Neuron (in vitro differentiated cells): Measurements from ENCODE around the gene RGS8.
"Not testable (repeated sequence)": the region's sequence is repeated elsewhere in the genome, so short reads cannot be mapped to it uniquely, and the experiment has no call there.

Source experiments
- H2AFZ ChIP-seq: one replicate; pipeline ENCODE4 v1.6.1; 2013; ENCODE audit warnings: low read depth, mild to moderate bottlenecking, inconsistent platforms, low read length, moderate library complexity
- H3K27me3 ChIP-seq: one replicate; pipeline ENCODE4 v1.6.1; 2013; ENCODE audit warnings: low read length; ENCODE audit not compliant: insufficient read depth
- H3K36me3 ChIP-seq: one replicate; pipeline ENCODE4 v1.6.1; 2013; ENCODE audit warnings: low read length; ENCODE audit not compliant: insufficient read depth
- H3K4me1 ChIP-seq: one replicate; pipeline ENCODE4 v1.6.1; 2013; ENCODE audit warnings: low read length; ENCODE audit not compliant: insufficient read depth
- H3K4me3 ChIP-seq: 2 replicates; pipeline ENCODE4 v1.5.1; 2013; ENCODE audit warnings: mild to moderate bottlenecking, low read length, moderate library complexity
- H3K9me3 ChIP-seq: one replicate; pipeline ENCODE4 v1.6.1; 2013; ENCODE audit warnings: low read length

Gene RGS8

DNA sequence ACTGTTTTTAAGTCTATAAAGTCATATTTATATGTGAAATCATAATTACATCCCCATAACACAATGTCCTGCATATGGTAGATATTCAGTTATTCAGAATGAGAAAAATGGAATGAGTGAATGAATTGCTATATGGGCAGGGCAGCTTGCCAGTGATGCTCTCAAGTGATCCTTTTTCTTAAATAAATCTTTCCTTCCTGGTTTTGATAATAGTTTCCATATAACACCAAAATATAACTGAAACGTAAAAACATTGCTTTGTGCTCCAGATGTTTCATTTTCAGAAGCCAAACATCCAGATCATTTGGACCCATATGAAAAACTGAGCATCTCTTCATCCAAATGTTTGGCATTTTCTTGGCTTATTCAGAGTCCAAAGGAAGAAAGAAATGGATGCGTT lies 30.2 kb upstream of the RGS8 start:
- H2AFZ ChIP-seq, result no peak overlapping the region
- peaks cover 7% of the 10 kb centered on the region for H3K27me3 ChIP-seq
- peaks cover 5% of the 10 kb centered on the region for H3K4me1 ChIP-seq
- H3K9me3 ChIP-seq, result no peaks in the 10 kb centered on the region
- H3K4me3 ChIP-seq, result no peak overlapping the region
- no peaks in the 10 kb centered on the region for H3K36me3 ChIP-seq

DNA sequence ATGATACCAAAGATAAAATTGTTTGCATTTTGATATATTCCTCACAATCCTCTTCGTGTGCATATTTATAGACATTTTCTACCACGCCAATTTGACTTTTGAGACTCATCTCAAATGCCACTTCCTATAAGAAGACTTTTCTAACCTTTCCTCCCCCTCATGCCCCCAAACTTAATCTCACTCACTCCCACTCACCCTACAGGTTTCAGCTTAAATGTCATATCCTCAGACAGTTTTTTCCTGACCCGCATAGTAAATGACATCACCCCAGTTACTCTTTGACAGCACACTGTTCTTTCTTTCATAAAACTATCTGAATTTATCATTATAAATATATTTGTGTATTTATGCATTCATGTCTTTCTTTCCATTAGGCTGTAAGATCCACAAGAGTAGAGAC lies 29.6 kb upstream of the RGS8 start:
- H3K9me3 ChIP-seq, result no peaks in the 10 kb centered on the region
- no peaks in the 10 kb centered on the region for H3K36me3 ChIP-seq
- no peak overlapping the region for H3K4me3 ChIP-seq
- no peak overlapping the region for H2AFZ ChIP-seq
- H3K27me3 ChIP-seq, result peaks cover 7% of the 10 kb centered on the region
- H3K4me1 ChIP-seq, result peaks cover 5% of the 10 kb centered on the region

DNA sequence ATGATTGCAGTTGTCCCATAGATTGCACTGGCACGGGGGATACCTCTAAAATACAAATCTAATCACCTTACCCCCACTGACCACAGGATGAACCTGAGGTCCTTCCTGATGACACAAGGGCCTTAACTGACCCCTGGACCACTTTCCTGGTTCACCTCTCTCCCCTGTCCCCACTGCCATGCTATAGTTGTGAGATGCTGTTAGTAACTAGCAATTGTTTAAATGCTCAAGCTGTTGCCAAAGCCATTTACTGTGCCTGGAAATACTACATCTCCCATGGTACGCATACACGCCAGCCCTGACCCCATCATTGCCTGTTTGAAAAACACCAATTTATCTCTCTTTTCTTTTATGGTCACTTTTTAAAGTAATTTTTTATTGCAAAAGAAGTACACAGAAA lies 29.1 kb upstream of the RGS8 start:
- peaks cover 7% of the 10 kb centered on the region for H3K27me3 ChIP-seq
- H3K4me1 ChIP-seq, result peaks cover 5% of the 10 kb centered on the region
- no peak overlapping the region for H3K4me3 ChIP-seq
- H3K9me3 ChIP-seq, result no peaks in the 10 kb centered on the region
- no peak overlapping the region for H2AFZ ChIP-seq
- H3K36me3 ChIP-seq, result no peaks in the 10 kb centered on the region

DNA sequence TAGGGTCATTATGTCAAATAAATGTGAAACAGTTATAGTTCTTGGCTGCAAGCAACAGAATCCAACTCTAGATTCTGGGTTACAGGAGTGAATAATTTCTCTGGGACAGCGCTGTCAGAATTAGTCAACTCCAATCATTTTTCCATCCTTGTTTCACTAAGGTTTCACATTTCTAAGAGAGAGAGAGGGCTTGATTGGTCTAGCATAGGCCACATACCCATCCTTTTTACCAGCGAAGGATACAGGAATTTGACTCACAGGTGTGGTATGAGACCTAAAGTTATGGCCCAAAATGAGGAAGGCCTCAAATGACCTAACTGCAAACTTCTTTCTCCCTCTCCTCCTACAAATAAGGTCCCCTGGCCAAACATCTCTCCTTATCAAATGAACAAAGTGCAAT lies 25.5 kb upstream of the RGS8 start:
- Histone ChIP-seq H3K9me3 (no peaks in the 10 kb centered on the region), H3K27me3 (peaks cover 9% of the 10 kb centered on the region), H3K4me3 (no peak overlapping the region)

DNA sequence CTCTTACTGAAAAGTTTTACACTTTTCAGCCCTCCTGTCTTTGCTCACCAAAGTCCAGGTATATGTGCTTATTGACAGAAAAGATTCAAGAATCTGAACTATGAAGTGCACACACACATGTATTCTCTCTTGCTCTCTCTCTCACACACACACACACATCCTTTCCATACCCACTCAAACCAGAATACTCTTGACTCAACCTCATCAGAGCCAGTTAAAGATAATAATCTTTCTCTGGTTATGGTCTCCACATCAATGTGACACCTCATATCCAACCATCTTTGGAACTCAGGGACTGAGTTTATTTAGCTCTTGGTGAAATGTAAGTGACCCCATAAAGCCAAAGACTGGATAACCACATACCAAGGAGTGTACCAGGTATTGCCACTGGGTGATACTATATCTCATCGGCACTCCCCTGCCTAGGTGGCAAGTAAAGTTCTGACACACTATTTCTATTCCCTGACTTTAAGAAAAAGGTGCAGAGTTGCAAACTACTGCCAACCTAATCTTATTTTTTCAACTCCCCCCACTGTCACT lies 24.9 kb upstream of the RGS8 start:
- Histone ChIP-seq H3K36me3 (no peaks in the 10 kb centered on the region), H3K9me3 (no peaks in the 10 kb centered on the region), H2AFZ (no peak overlapping the region), H3K4me1 (no peaks in the 10 kb centered on the region), H3K4me3 (no peak overlapping the region), H3K27me3 (peaks cover 9% of the 10 kb centered on the region)

More for the DNA sequence above, 25.5 kb upstream of the RGS8 start:
- H2AFZ ChIP-seq, result no peak overlapping the region
- no peaks in the 10 kb centered on the region for H3K36me3 ChIP-seq
- H3K4me1 ChIP-seq, result no peaks in the 10 kb centered on the region

DNA sequence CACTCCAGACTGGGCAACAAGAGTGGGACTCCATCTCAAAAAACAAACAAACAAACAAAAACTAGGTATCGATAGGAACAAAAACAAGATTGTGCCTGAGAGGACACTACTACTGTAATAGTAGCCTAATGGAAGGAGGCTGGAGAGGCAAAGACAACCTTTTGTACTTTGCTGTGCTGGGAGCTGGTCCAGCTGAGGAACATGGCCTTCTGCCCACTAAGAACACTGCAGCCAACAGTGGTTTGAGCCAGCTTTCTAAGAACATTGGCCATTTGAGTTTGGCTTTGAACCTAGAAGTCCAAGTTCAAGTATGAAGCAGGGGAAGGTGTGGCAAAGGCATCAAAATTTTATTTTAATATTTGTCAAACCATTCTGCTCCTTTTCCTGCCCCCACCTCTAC lies 22.7 kb upstream of the RGS8 start:
- Histone ChIP-seq H3K27me3 (peaks cover 13% of the 10 kb centered on the region), H3K4me1 (no peaks in the 10 kb centered on the region), H3K4me3 (no peak overlapping the region), H2AFZ (no peak overlapping the region), H3K36me3 (no peaks in the 10 kb centered on the region), H3K9me3 (no peaks in the 10 kb centered on the region)

DNA sequence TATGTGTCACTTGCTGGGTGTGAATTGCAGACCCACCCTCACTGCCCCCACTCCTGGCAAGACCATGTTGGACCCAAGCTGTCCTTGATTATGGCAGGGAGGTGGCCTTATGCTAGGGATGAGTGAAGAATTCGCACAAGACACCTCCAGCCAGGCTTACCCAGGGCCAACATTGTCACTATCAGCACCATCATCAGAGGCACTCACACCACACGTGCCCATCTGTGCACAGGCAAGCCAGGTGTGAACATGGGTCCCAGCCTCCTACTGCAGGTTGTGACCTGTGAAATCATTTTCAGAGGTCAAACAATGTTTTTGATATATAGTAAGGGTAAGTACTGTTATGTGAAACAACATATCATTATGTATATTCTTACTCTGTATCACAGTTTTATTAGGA lies 20.3 kb upstream of the RGS8 start:
- Histone ChIP-seq H3K9me3 (no peaks in the 10 kb centered on the region), H3K4me3 (no peak overlapping the region), H3K4me1 (peaks cover 3% of the 10 kb centered on the region), H3K27me3 (peaks cover 6% of the 10 kb centered on the region), H3K36me3 (no peaks in the 10 kb centered on the region), H2AFZ (no peak overlapping the region)

DNA sequence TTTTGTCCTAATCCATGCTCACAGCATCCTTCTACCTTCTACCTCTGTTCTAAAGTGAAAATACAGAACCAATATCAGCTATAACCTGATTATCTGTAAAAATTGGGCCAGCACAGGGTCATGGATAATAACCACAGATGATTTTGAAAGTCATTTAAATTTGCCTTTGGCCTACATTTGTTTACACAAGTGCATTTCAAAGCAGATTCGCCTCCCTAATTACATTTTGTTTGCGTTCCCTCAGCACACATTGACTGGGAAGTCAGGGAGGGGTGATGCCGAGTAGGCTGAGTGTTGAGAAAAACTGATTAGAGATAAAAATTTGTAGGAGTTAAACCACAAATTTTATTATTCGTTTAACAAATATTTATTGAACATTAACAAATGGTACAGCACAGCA lies 19.2 kb upstream of the RGS8 start:
- no peaks in the 10 kb centered on the region for H3K36me3 ChIP-seq
- H3K27me3 ChIP-seq, result peaks cover 6% of the 10 kb centered on the region
- H3K4me3 ChIP-seq, result no peak overlapping the region
- H2AFZ ChIP-seq, result no peak overlapping the region
- H3K4me1 ChIP-seq, result peaks cover 3% of the 10 kb centered on the region
- H3K9me3 ChIP-seq, result no peaks in the 10 kb centered on the region

DNA sequence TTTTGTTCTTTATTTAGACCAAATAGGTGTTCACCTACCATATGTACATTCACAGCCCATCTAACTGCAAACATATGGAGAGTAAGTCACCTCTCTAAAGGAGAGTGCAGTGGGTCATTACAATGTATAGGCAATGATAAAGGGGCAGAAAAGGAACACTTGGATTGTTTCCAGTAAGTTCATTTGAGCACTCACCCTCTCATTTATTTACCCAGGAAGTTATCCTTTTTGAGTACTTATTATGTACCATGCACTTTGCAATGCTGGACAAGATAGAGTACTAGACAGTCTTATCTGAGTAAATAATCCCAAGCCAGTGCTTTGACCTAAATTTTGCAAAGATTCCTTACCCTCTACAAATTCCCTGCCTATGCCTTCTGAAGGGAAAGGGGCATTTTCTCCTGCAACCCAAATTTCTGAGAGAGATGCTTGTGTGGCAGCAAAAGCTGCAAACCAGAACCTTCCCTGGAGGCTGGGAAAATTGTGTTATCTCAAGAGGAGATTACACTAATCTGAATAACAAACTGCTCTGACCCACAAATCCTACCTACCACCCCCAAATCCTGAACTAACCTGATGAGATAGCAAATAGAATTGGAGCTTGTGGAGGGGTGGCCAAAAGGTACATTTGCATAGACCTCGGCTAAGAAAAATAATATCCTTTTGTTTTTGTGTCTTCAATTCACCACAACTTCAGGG lies 18.6 kb upstream of the RGS8 start:
- Histone ChIP-seq H3K27me3 (peaks cover 6% of the 10 kb centered on the region), H2AFZ (no peak overlapping the region), H3K4me1 (peaks cover 3% of the 10 kb centered on the region), H3K9me3 (no peaks in the 10 kb centered on the region), H3K36me3 (no peaks in the 10 kb centered on the region), H3K4me3 (no peak overlapping the region)

DNA sequence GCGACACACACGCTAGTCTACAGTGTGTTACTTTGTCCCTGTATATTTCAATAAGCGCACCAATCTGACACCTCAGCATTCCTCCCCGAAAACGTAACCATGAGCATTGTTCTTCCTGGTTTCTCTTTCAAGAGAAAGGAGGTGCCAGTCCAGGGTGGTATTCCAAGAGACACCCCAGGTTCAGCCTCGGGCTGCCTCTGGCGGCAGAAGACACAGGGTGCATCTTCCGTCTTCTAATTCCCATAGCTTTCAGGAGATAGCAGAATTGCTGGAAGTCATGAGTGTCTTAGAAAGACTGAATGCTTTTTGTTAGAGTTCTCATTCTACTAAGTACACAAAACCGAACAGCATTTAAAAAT lies 15.9 kb upstream of the RGS8 start:
- H3K36me3 ChIP-seq, result no peaks in the 10 kb centered on the region
- no peak overlapping the region for H3K4me3 ChIP-seq
- peaks cover 3% of the 10 kb centered on the region for H3K4me1 ChIP-seq
- H3K27me3 ChIP-seq, result peaks cover 3% of the 10 kb centered on the region
- no peaks in the 10 kb centered on the region for H3K9me3 ChIP-seq
- H2AFZ ChIP-seq, result no peak overlapping the region

DNA sequence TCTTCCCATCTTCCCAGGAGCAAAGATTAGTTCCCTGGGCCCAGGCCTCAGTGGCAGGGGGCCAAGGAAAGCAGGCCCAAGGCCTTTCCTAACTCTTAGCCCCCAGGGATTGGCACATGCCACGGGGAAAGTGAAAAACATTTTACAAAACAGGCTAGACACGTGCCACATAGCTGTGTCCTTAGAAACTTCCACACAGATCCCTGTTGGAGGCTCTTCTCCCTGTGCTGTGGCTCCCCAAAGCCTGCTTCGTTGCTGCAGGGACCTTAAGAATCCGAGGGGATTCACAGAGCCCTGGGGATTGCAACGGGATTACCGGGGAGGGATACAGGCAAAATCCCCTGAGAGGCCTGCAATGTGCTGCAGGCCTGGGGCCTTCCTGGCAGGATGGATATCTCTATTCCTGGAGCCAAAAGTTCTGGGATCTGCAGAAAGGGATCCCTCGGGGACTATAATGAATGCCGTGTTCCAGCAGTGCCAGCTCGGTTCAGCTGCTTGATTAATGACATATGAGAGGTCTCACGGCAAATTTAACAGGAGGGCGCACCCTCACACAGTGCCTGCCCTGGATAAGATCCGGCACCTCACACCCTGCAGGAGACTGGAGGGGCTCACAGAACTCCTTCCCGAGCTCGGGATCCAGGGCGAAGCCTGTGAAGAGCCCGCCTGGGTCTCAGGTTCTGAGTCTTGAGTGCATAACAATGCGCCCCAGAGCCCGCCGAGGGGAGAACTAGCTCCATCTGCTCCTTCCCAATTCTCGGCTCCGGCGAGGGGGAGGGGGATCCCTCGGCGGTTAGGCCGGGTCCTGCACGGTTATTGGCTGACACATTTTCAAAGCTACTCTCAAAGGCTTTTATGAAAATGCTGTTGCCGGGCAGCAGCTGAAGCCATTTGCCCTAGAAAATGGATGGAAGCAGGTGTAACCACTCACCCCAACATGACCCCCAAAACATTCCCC lies 15.3 kb upstream of the RGS8 start:
- Histone ChIP-seq H3K4me3 (no peak overlapping the region), H2AFZ (no peak overlapping the region), H3K36me3 (no peaks in the 10 kb centered on the region), H3K27me3 (peaks cover 3% of the 10 kb centered on the region), H3K9me3 (no peaks in the 10 kb centered on the region), H3K4me1 (peaks cover 3% of the 10 kb centered on the region)

DNA sequence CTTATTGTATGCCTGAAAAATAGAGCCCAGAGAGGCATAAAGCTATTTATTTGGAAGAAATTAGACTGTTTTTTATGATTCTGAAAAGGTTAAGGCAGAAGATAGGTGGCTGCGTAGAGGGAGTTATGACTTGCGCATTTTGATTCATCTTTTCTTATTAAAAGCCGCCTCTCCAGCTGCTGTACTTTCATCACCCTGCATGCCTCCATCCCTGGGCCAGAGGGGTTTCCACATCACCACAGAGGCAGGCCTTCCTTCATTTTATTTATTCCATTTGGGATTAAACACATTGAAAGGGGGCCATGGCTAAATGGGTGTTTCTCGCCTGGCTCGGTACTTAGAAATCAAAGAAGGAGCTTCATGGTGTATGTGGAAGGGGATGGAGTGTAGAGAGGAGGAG lies 14.6 kb upstream of the RGS8 start:
- Histone ChIP-seq H3K4me3 (no peak overlapping the region), H3K9me3 (no peaks in the 10 kb centered on the region), H3K27me3 (peaks cover 3% of the 10 kb centered on the region), H3K36me3 (no peaks in the 10 kb centered on the region), H2AFZ (no peak overlapping the region), H3K4me1 (peaks cover 3% of the 10 kb centered on the region)

DNA sequence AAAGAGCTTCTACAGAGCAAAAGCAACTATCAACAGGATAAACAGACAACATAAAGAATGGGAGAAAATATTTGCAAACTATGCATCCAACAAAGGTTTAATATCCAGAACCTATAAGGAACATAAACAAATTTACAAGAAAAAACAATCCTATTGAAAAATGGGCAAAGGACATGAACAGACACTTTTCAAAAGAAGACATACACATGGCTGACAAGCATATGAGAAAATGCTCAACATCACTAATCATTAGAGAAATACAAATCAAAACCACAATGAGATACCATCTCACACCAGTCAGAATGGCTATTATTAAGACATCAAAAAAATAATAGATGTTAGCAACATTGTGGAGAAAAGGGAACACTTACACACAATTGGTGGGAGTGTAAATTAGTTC lies 8.8 kb upstream of the RGS8 start:
- H3K9me3 ChIP-seq, H3K36me3 ChIP-seq, H3K4me3 ChIP-seq, H3K4me1 ChIP-seq, H2AFZ ChIP-seq, H3K27me3 ChIP-seq: not testable (repeated sequence)
